Right atrium auricular region (tissue), 2 donors: ENCODE measurements around the gene STIP1. TPM values are rescaled to one million over a fixed set of nuclear protein-coding genes. Genes with fewer than 3 reads are reported as not detected.

Source experiments
- DNase-seq: peaks from one replicate; pipeline ENCODE4 v3.0.0-alpha.2; 2019; ENCODE audit warnings: low spot score
- H3K27ac ChIP-seq, 2 donors: fragments of 200-600 bp; sonication (generic); 1 replicate in 1 of 2; 2 replicates in 1 of 2; pipeline ENCODE4 v1.5.1; 2016 to 2019
- H3K27me3 ChIP-seq, 2 donors: fragments of 200-600 bp; sonication (generic); one replicate each; pipeline versions ENCODE4 v1.5.1 to v1.6.0; 2017 to 2019
- H3K36me3 ChIP-seq: fragments of 200-600 bp; sonication (generic); one replicate; pipeline ENCODE4 v1.5.1; 2016
- H3K4me1 ChIP-seq, 2 donors: fragments of 200-600 bp; sonication (generic); one replicate each; pipeline versions ENCODE4 v1.5.1 to v1.6.0; 2017 to 2019
- H3K4me3 ChIP-seq, 2 donors: fragments of 200-600 bp; sonication (generic); 1 replicate in 1 of 2; 2 replicates in 1 of 2; pipeline ENCODE4 v1.5.1; 2017 to 2019; ENCODE audit warnings: mild to moderate bottlenecking in 1 of 2, moderate library complexity in 1 of 2
- H3K9me3 ChIP-seq, 2 donors: fragments of 200-600 bp; sonication (generic); one replicate each; pipeline ENCODE4 v1.5.1; 2019
- CTCF ChIP-seq, 2 donors: fragments of 200-600 bp; sonication (generic); IDR thresholded peaks; one replicate each; pipeline ENCODE4 v1.5.1; 2019; ENCODE audit warnings: antibody characterized with exemption in 2 of 2
- total RNA-seq, 2 donors: library from RNA; depleted of rRNA; stranded (reverse); fragments of >200 nt; gene quantifications; one replicate each; pipeline ENCODE4 v1.1.0, GENCODE V29; 2016

Gene STIP1
- total RNA-seq, 2 donors from 2014 or later = 88.9 to 114 TPM

GRCh38 chr11:64141081-64141783 lies 44.7 kb upstream of the STIP1 start:
- DNase-seq = no peak
- Histone ChIP-seq H3K27ac (no peak overlapping the region), H3K4me1 (no peaks in the 10 kb centered on the region), H3K27me3 (no peaks in the 10 kb centered on the region), H3K4me3 (no peak overlapping the region), H3K36me3 (no peaks in the 10 kb centered on the region), H3K9me3 (no peaks in the 10 kb centered on the region)
- no peak for TF ChIP-seq CTCF (IDR thresholded peaks at IDR 0.05)

GRCh38 chr11:64144587-64145472 lies 41.1 kb upstream of the STIP1 start:
- Histone ChIP-seq H3K9me3 (no peaks in the 10 kb centered on the region), H3K27me3 (no peaks in the 10 kb centered on the region), H3K27ac (no peak overlapping the region), H3K36me3 (no peaks in the 10 kb centered on the region), H3K4me3 (no peak overlapping the region), H3K4me1 (peaks cover 0 to 15% of the 10 kb centered on the region in 2 donors)
- TF ChIP-seq CTCF (IDR thresholded peaks at IDR 0.05) = no peak
- DNase-seq = no peak

- no peaks in the 10 kb centered on the region for H3K27me3 ChIP-seq
- no peak overlapping the region for H3K27ac ChIP-seq
- peaks cover 0 to 27% of the 10 kb centered on the region in 2 donors for H3K4me1 ChIP-seq
- H3K36me3 ChIP-seq = no peaks in the 10 kb centered on the region
- DNase-seq = no peak
- H3K9me3 ChIP-seq = no peaks in the 10 kb centered on the region
- no peak overlapping the region for H3K4me3 ChIP-seq
- peak in 1 of 2 donors; percentile 70 for TF ChIP-seq CTCF (IDR thresholded peaks at IDR 0.05)
These were observed 39.7 kb upstream of the STIP1 start for GRCh38 chr11:64146036-64146955.

GRCh38 chr11:64148226-64148916 lies 37.6 kb upstream of the STIP1 start:
- DNase-seq = peak; percentile 70
- Histone ChIP-seq H3K27ac (peak overlapping the region; percentile 54 to 70), H3K27me3 (no peaks in the 10 kb centered on the region), H3K4me1 (peaks cover 0 to 35% of the 10 kb centered on the region in 2 donors), H3K36me3 (no peaks in the 10 kb centered on the region), H3K9me3 (no peaks in the 10 kb centered on the region), H3K4me3 (peak overlapping the region; percentile 9 to 24)
- peak; percentile 95 for TF ChIP-seq CTCF (IDR thresholded peaks at IDR 0.05)
